Measurements from ENCODE around the gene PRMT7. TPM values are rescaled to one million over a fixed set of nuclear protein-coding genes. Genes with fewer than 3 reads are reported as not detected.

PRMT7 gene
- total and polyA plus RNA-seq, 2 donors (not counting 1 experiment from before 2014, with no cell fraction given), result 76.9 to 80.4 TPM

GRCh38 chr16:68283801-68284598, 26.8 kb upstream of the PRMT7 start:
- Histone ChIP-seq H3K27me3 (replicated peaks in 1 of 4; ENCODE audit: control extremely low read depth in 1 of 4, control insufficient read depth in 3 of 4, insufficient read depth in 4 of 4, low read length in 3 of 4) (no peaks in the 10 kb centered on the region), H3K9ac (ENCODE audit: low read length) (peak overlapping the region; percentile 38), H3K79me2 (ENCODE audit: control insufficient read depth, insufficient read depth, low read length) (peaks cover 73% of the 10 kb centered on the region), H3K4me2 (replicated peaks; ENCODE audit: low read depth, low read length, poor library complexity, severe bottlenecking) (peak overlapping the region; percentile 75), H3K4me1 (ENCODE audit: control insufficient read depth in 2 of 2, insufficient read depth in 2 of 2, low read length in 2 of 2) (peaks cover 73 to 90% of the 10 kb centered on the region in 2 donors), H4K20me1 (ENCODE audit: control insufficient read depth, insufficient read depth, low read length, poor library complexity, severe bottlenecking) (no peaks in the 10 kb centered on the region), H3K9me3 (ENCODE audit: control extremely low read depth in 1 of 3, control insufficient read depth in 2 of 3, insufficient read depth in 1 of 3, low read length in 2 of 3) (no peaks in the 10 kb centered on the region), H3K36me3 (replicated peaks in 1 of 2; ENCODE audit: control extremely low read depth in 1 of 2, control insufficient read depth in 1 of 2, extremely low read depth in 1 of 2, insufficient read depth in 2 of 2, low read length in 1 of 2) (peaks cover 0 to 30% of the 10 kb centered on the region in 2 experiments), H3K4me3 (ENCODE audit: control extremely low read depth in 1 of 5, extremely low read depth in 1 of 5, insufficient read depth in 1 of 5, low read depth in 2 of 5, low read length in 4 of 5) (peak overlapping the region; percentile 3 to 60 (median 26)), H3K27ac (ENCODE audit: low read length in 2 of 2) (peak overlapping the region; percentile 78 to 92), H2AFZ (ENCODE audit: insufficient read depth, low read depth, low read length, poor library complexity, severe bottlenecking) (peak overlapping the region; percentile 23)
- intact Hi-C loops (cut with micrococcal nuclease), result no loop called here
- no peak for TF ChIP-seq CTCF (IDR thresholded peaks at IDR 0.05)
- no peak for TF ChIP-seq EZH2 (IDR thresholded peaks at IDR 0.05; ENCODE audit: borderline replicate concordance, insufficient read depth, low read depth, low read length, poor library complexity, severe bottlenecking)
- ChIA-PET CTCF (interaction anchor here (0.6 to 10.2 kb wide), 11 partner anchors 10 to 44 kb away, joined by 3 to 289 read pairs (median 5); partner anchors contain the start of genes PRMT7, SLC7A6 and SLC7A6OS), POLR2A (interaction anchor here (0.6 to 3.9 kb wide), 6 partner anchors 10 to 735 kb away, joined by 5 to 38 read pairs (median 6); partner anchors contain the start of genes PRMT7, SLC7A6 and SLC7A6OS)
- peak; percentile 32 for ATAC-seq (ENCODE audit: low read depth)
- peak; percentile 33 for DNase-seq
- H3K27ac Mint-ChIP-seq, result peak overlapping the region; percentile 84
- no peaks in the 10 kb centered on the region for H3K9me3 Mint-ChIP-seq (ENCODE audit: insufficient read depth)
- WGBS (ENCODE audit: insufficient coverage), result 0% methylated on average over 1 of the region's 9 CpGs
- H3K27me3 Mint-ChIP-seq, result no peaks in the 10 kb centered on the region
- peak overlapping the region; percentile 56 for H3K4me3 Mint-ChIP-seq
- peaks cover 77% of the 10 kb centered on the region for H3K4me1 Mint-ChIP-seq
